Stimulated activated CD8-positive, alpha-beta memory T cell treated with anti-CD3 and anti-CD28 coated beads, Interleukin-2, amount 100 ng/mL, for 1 hour (primary cell): Measurements from ENCODE around the gene TARS2.

Experiments
- DNase-seq, 2 donors: peaks; one replicate each; pipeline ENCODE4 v3.0.0-alpha.2; 2020; ENCODE audit warnings: low read depth in 2 of 2

The TARS2 gene

DNA sequence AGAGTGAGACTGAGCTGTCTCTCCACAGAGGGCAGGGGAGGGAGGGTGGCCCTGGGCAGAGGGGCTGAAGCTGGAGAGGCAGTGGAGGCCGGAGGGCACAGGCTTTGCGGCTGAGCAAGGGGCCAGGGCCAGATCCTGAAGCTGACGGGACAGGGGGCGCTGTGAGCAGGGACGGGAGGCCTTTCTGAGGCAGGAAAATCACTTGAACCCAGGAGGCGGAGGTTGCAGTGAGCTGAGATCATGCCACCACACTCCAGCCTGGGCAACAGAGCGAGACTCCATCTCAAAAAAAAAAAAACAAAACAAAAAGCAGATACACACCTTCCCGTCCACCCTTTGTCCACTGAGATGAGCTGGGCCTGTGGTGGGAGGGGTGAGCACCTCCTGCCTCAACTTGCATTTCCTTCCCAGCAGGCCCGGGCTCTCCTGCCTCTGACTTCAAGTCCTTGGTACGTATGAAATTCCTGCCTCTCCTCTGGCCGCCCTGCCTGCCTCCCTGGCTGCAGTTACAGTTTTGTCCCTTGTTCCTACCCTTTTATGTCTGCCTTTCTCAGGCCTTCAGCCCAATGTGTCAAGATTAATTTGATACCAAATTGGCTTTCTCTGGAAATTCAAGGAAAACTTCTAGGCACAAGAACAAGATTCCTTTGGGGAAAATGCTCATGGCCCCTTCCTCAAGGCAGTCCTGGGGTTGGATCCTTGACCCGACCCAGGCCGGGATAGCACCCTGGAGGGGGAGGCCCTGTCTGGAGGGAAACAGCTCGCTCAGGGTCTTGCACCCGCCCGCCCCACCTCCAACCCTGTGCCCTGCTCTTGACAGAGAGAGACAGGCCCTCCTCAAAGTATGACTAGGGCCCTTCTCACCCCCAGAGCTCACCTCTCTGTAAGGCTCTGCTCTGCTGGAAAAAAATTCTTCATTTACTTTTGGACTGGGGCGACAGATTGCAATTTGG, 50.8 kb downstream of the TARS2 start:
- no peak for DNase-seq

DNA sequence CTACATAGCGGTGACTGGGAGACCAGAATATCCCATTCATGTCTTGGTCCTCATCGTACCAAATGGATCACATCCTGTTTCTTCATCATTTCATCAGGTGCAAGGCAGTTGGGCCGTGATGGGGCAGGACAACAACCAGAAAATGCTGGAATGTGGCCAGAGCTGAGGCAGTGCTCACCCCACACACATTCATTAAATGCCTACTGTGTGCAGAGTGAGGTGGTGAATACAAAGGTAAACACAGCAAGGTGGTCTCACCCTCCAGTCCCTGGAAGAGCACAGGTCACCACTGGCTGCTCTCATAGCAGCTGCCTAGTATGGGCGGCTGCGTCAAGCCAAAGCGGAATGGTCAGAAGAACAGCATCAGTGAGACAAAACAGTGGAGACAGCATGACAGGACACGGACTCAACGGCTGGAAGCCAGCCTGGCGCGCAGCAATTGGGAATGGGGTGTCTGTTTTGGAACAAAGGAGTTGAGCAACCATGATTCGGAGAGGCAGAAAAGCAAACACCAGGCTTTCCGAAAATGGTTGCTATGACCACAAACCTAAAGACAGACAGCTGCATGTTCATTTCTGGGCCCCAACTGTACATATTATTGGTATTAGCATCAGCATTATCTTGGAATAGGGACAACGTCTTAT, 56.4 kb downstream of the TARS2 start:
- no peak for DNase-seq

DNA sequence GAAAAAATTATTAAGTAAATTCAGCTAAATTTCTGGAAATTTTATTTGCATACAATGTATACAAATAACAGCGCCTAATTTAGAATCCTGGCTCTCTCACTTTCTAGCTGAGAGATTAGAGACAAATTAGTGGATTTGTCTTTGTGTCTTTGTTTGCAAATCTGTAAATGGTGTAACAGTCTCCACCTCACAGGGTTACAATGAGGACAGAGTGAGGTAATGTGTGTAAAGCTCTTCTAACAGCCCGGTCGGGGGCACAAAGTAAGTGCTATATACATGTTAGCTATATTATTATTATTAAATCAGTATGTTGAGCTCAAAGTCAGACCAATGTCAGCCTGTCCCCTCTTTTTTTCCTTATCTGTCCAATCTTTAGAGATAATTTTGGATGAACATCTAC, 57.0 kb downstream of the TARS2 start:
- DNase-seq: no peak

- DNase-seq: no peak
Observed at GRCh38 chr1:150545486-150546032, 58.3 kb downstream of the TARS2 start.

DNA sequence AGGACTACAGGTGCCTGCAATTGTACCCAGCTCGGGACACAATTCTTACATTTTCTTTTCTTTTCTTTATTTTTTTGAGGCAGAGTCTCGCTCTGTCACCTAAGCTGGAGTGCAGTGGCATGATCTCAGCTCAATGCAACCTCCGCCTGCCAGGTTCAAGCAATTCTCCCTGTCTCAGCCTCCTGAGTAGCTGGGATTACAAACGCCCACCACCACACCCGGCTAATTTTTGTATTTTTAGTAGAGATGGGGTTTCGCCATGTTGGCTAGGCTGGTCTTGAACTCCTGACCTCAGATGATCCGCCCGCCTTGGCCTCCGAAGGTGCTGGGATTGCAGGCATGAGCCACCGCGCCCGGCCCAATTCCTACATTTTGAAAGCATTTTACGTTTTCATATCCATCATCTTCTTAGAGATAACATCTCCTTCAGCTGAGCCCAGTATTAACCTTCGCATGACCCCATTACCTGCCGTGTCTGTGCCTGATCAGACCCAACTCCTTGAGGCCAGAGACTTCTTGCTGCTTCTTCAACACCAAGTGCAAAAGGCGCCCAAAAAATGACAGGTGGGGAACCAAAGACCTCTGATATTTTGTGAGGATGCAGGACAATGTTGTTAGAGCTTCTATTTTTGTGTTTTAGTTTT, 59.2 kb downstream of the TARS2 start:
- DNase-seq: no peak

GRCh38 chr1:150548324-150548631, 61.1 kb downstream of the TARS2 start:
- DNase-seq: no peak

- DNase-seq: no peak
Observed at GRCh38 chr1:150548632-150549495, 61.6 kb downstream of the TARS2 start, which contains the start of gene ADAMTSL4. ADAMTSL4 (plus strand) TSS chr1:150549408; CDS start chr1:150552289, 2,881 bp downstream.

GRCh38 chr1:150549496-150550221, 62.4 kb downstream of the TARS2 start:
- no peak for DNase-seq

- no peak for DNase-seq
Observed at GRCh38 chr1:150550222-150551050, 63.2 kb downstream of the TARS2 start.

GRCh38 chr1:150551051-150551783, 64.0 kb downstream of the TARS2 start:
- DNase-seq: no peak

DNA sequence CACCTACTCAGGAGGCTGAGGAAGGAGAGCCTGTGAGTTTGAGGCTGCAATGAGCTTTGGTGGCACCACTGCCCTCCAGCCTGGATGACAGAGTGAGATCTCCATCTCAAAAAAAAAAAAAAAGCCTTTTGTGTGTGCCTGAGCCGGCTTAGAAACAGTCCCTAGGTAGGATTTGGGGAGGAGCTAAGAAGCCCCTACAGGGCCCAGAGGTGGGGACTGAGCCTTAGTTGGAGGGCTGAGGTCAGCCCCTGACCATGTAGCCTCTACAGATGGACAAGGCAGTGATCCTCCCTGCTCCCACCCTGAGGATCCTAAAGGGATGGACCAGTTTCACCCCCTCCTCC, 64.5 kb downstream of the TARS2 start:
- DNase-seq: no peak

GRCh38 chr1:150552128-150552910, 65.1 kb downstream of the TARS2 start:
- no peak for DNase-seq

DNA sequence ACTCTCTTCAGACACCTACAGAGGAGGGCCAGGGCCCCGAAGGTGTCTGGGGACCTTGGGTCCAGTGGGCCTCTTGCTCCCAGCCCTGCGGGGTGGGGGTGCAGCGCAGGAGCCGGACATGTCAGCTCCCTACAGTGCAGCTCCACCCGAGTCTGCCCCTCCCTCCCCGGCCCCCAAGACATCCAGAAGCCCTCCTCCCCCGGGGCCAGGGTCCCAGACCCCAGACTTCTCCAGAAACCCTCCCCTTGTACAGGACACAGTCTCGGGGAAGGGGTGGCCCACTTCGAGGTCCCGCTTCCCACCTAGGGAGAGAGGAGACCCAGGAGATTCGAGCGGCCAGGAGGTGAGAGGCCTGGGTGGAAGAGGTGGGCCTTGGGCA, 65.7 kb downstream of the TARS2 start:
- no peak for DNase-seq

GRCh38 chr1:150553392-150554085, 66.3 kb downstream of the TARS2 start:
- DNase-seq: no peak

GRCh38 chr1:150554086-150554452, 66.8 kb downstream of the TARS2 start:
- no peak for DNase-seq

DNA sequence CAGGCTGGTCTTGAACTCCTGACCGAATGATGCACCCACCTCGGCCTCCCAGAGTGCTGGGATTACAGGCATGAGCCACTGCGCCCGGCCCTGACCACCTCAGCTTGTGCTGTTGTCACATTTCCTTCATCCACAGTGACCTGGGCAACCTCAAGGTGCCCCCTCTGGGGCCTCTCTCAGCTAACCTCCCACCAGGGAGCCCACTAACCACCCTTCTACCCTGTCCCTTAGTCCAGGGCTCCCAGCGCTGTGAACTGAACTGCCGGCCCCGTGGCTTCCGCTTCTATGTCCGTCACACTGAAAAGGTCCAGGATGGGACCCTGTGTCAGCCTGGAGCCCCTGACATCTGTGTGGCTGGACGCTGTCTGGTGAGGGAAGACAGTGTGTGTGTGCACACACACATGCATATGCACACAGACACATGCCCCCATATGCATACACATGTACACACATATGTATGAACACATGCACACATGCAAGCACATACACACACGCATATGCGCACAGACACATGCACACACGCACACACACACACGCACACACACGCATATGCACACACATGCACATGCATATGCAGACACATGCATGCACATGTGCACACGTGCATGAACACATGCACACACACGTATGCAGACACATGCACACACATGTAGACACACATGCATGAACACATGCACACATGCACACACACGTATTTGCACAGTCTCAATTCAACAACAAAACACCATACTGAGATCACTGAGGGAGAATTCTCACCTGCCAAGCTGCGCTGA, 68.2 kb downstream of the TARS2 start:
- no peak for DNase-seq
